Measurements from ENCODE around the gene SH3TC1.

SH3TC1 gene

GRCh38 chr4:8212622-8213021, 13.5 kb downstream of the SH3TC1 start:
- H3K4me1 ChIP-seq (ENCODE audit: control insufficient read depth in 5 of 5, insufficient read depth in 5 of 5, low read length in 5 of 5): peaks cover 6 to 26% (median 14%) of the 10 kb centered on the region in 5 donors
- no peak overlapping the region for H3K4me3 ChIP-seq (ENCODE audit: low read depth in 1 of 5, low read length in 5 of 5)
- no peak overlapping the region for H3K27ac ChIP-seq (ENCODE audit: low read depth, low read length)
- no peaks in the 10 kb centered on the region for H3K27me3 ChIP-seq (ENCODE audit: control insufficient read depth in 5 of 5, insufficient read depth in 4 of 5, low read length in 5 of 5)
- H3K36me3 ChIP-seq (ENCODE audit: control insufficient read depth in 5 of 5, insufficient read depth in 5 of 5, low read length in 5 of 5): peaks cover 0 to 71% (median 35%) of the 10 kb centered on the region in 5 donors
- no peaks in the 10 kb centered on the region for H3K9me3 ChIP-seq (ENCODE audit: control insufficient read depth in 5 of 5, low read length in 5 of 5)
- H3K9ac ChIP-seq (ENCODE audit: low read length in 5 of 5): no peak overlapping the region

GRCh38 chr4:8213121-8213520, 14.0 kb downstream of the SH3TC1 start:
- H3K27me3 ChIP-seq (ENCODE audit: control insufficient read depth in 5 of 5, insufficient read depth in 4 of 5, low read length in 5 of 5): no peaks in the 10 kb centered on the region
- no peak overlapping the region for H3K9ac ChIP-seq (ENCODE audit: low read length in 5 of 5)
- peaks cover 6 to 24% (median 14%) of the 10 kb centered on the region in 5 donors for H3K4me1 ChIP-seq (ENCODE audit: control insufficient read depth in 5 of 5, insufficient read depth in 5 of 5, low read length in 5 of 5)
- H3K36me3 ChIP-seq (ENCODE audit: control insufficient read depth in 5 of 5, insufficient read depth in 5 of 5, low read length in 5 of 5): peaks cover 0 to 71% (median 35%) of the 10 kb centered on the region in 5 donors
- H3K27ac ChIP-seq (ENCODE audit: low read depth, low read length): no peak overlapping the region
- no peaks in the 10 kb centered on the region for H3K9me3 ChIP-seq (ENCODE audit: control insufficient read depth in 5 of 5, low read length in 5 of 5)
- no peak overlapping the region for H3K4me3 ChIP-seq (ENCODE audit: low read depth in 1 of 5, low read length in 5 of 5)

DNA sequence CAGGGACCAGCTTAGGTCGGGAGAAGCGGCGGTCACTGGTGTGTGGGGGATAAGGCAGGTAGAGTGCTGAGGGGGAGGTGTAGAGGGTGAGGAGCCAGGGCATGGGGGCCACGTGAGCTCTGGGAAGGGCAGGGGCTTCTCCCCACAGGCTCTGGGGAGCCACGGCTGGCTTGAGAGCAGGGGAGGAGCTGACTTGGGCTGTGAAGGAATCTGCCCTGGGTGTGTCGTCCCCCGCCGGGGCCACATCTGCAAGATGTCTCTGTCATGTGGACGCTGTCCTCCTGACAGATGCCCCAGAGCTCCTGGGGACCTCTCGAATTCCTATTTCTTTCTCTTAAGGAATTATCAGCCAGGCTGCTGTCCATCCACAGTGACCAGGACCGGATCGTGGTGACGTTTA, 15.0 kb downstream of the SH3TC1 start:
- H3K4me3 ChIP-seq (ENCODE audit: low read depth in 1 of 5, low read length in 5 of 5): no peak overlapping the region
- H3K36me3 ChIP-seq (ENCODE audit: control insufficient read depth in 5 of 5, insufficient read depth in 5 of 5, low read length in 5 of 5): peaks cover 0 to 73% (median 37%) of the 10 kb centered on the region in 5 donors
- H3K27ac ChIP-seq (ENCODE audit: low read depth, low read length): no peak overlapping the region
- no peaks in the 10 kb centered on the region for H3K9me3 ChIP-seq (ENCODE audit: control insufficient read depth in 5 of 5, low read length in 5 of 5)
- no peak overlapping the region for H3K9ac ChIP-seq (ENCODE audit: low read length in 5 of 5)
- H3K4me1 ChIP-seq (ENCODE audit: control insufficient read depth in 5 of 5, insufficient read depth in 5 of 5, low read length in 5 of 5): peaks cover 6 to 24% (median 14%) of the 10 kb centered on the region in 5 donors
- H3K27me3 ChIP-seq (ENCODE audit: control insufficient read depth in 5 of 5, insufficient read depth in 4 of 5, low read length in 5 of 5): no peaks in the 10 kb centered on the region

DNA sequence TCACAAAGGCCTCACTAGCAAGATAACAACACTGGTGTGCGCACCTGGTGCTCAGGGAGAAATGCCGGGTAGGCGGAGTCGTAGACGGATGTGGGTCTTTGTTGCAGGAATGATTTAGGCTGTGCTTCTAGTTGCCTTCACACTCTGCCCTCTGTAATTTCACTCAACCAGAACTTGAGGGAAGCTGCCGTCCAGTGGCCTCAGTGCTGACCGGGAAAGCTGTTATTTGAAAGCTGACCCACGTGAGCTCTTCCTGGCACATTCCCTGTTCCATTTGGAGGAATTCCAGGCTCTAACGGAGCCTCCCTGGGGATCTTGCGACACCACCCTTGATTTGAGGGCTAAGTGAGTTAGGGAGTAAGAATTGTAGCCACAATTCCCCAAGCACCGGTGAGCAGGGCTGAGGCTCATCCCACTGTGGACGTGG, 15.9 kb downstream of the SH3TC1 start:
- Histone ChIP-seq H3K9ac (ENCODE audit: low read length in 5 of 5) (no peak overlapping the region), H3K27ac (ENCODE audit: low read depth, low read length) (no peak overlapping the region), H3K9me3 (ENCODE audit: control insufficient read depth in 5 of 5, low read length in 5 of 5) (no peaks in the 10 kb centered on the region), H3K36me3 (ENCODE audit: control insufficient read depth in 5 of 5, insufficient read depth in 5 of 5, low read length in 5 of 5) (peaks cover 0 to 73% (median 37%) of the 10 kb centered on the region in 5 donors), H3K27me3 (ENCODE audit: control insufficient read depth in 5 of 5, insufficient read depth in 4 of 5, low read length in 5 of 5) (no peaks in the 10 kb centered on the region), H3K4me3 (ENCODE audit: low read depth in 1 of 5, low read length in 5 of 5) (no peak overlapping the region), H3K4me1 (ENCODE audit: control insufficient read depth in 5 of 5, insufficient read depth in 5 of 5, low read length in 5 of 5) (peaks cover 6 to 21% (median 15%) of the 10 kb centered on the region in 5 donors)

GRCh38 chr4:8215641-8216442, 16.8 kb downstream of the SH3TC1 start:
- peaks cover 9 to 26% (median 19%) of the 10 kb centered on the region in 5 donors for H3K4me1 ChIP-seq (ENCODE audit: control insufficient read depth in 5 of 5, insufficient read depth in 5 of 5, low read length in 5 of 5)
- no peak overlapping the region for H3K4me3 ChIP-seq (ENCODE audit: low read depth in 1 of 5, low read length in 5 of 5)
- H3K9ac ChIP-seq (ENCODE audit: low read length in 5 of 5): no peak overlapping the region
- H3K9me3 ChIP-seq (ENCODE audit: control insufficient read depth in 5 of 5, low read length in 5 of 5): no peaks in the 10 kb centered on the region
- no peak overlapping the region for H3K27ac ChIP-seq (ENCODE audit: low read depth, low read length)
- H3K27me3 ChIP-seq (ENCODE audit: control insufficient read depth in 5 of 5, insufficient read depth in 4 of 5, low read length in 5 of 5): no peaks in the 10 kb centered on the region
- H3K36me3 ChIP-seq (ENCODE audit: control insufficient read depth in 5 of 5, insufficient read depth in 5 of 5, low read length in 5 of 5): peaks cover 0 to 79% (median 44%) of the 10 kb centered on the region in 5 donors

GRCh38 chr4:8216443-8217245, 17.6 kb downstream of the SH3TC1 start:
- no peak overlapping the region for H3K27ac ChIP-seq (ENCODE audit: low read depth, low read length)
- H3K4me1 ChIP-seq (ENCODE audit: control insufficient read depth in 5 of 5, insufficient read depth in 5 of 5, low read length in 5 of 5): peaks cover 11 to 31% (median 24%) of the 10 kb centered on the region in 5 donors
- H3K9me3 ChIP-seq (ENCODE audit: control insufficient read depth in 5 of 5, low read length in 5 of 5): no peaks in the 10 kb centered on the region
- H3K36me3 ChIP-seq (ENCODE audit: control insufficient read depth in 5 of 5, insufficient read depth in 5 of 5, low read length in 5 of 5): peaks cover 0 to 79% (median 44%) of the 10 kb centered on the region in 5 donors
- no peak overlapping the region for H3K4me3 ChIP-seq (ENCODE audit: low read depth in 1 of 5, low read length in 5 of 5)
- H3K27me3 ChIP-seq (ENCODE audit: control insufficient read depth in 5 of 5, insufficient read depth in 4 of 5, low read length in 5 of 5): no peaks in the 10 kb centered on the region
- no peak overlapping the region for H3K9ac ChIP-seq (ENCODE audit: low read length in 5 of 5)

DNA sequence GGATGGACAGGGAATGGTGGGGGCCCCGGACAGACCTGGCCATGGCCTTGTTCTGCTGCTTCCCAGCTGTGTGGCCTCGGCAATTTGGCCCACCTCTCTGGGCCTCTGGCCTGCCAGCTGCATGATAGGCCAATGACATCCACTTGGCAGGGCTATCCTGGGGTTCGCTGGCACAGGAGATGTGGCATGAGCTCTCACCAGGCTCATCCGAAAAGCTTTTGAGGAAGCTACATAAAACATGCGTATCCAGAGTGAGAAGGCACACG, 18.1 kb downstream of the SH3TC1 start:
- Histone ChIP-seq H3K27me3 (ENCODE audit: control insufficient read depth in 5 of 5, insufficient read depth in 4 of 5, low read length in 5 of 5) (no peaks in the 10 kb centered on the region), H3K9ac (ENCODE audit: low read length in 5 of 5) (no peak overlapping the region), H3K9me3 (ENCODE audit: control insufficient read depth in 5 of 5, low read length in 5 of 5) (no peaks in the 10 kb centered on the region), H3K4me3 (ENCODE audit: low read depth in 1 of 5, low read length in 5 of 5) (no peak overlapping the region), H3K27ac (ENCODE audit: low read depth, low read length) (no peak overlapping the region), H3K36me3 (ENCODE audit: control insufficient read depth in 5 of 5, insufficient read depth in 5 of 5, low read length in 5 of 5) (peaks cover 0 to 77% (median 44%) of the 10 kb centered on the region in 5 donors), H3K4me1 (ENCODE audit: control insufficient read depth in 5 of 5, insufficient read depth in 5 of 5, low read length in 5 of 5) (peaks cover 11 to 36% (median 28%) of the 10 kb centered on the region in 5 donors)

- Histone ChIP-seq H3K27ac (ENCODE audit: low read depth, low read length) (no peak overlapping the region), H3K4me1 (ENCODE audit: control insufficient read depth in 5 of 5, insufficient read depth in 5 of 5, low read length in 5 of 5) (peaks cover 11 to 36% (median 28%) of the 10 kb centered on the region in 5 donors), H3K27me3 (ENCODE audit: control insufficient read depth in 5 of 5, insufficient read depth in 4 of 5, low read length in 5 of 5) (no peaks in the 10 kb centered on the region), H3K36me3 (ENCODE audit: control insufficient read depth in 5 of 5, insufficient read depth in 5 of 5, low read length in 5 of 5) (peaks cover 0 to 73% (median 45%) of the 10 kb centered on the region in 5 donors), H3K9ac (ENCODE audit: low read length in 5 of 5) (no peak overlapping the region), H3K4me3 (ENCODE audit: low read depth in 1 of 5, low read length in 5 of 5) (no peak overlapping the region), H3K9me3 (ENCODE audit: control insufficient read depth in 5 of 5, low read length in 5 of 5) (no peaks in the 10 kb centered on the region)
Observed at GRCh38 chr4:8217871-8218270, 18.8 kb downstream of the SH3TC1 start.

DNA sequence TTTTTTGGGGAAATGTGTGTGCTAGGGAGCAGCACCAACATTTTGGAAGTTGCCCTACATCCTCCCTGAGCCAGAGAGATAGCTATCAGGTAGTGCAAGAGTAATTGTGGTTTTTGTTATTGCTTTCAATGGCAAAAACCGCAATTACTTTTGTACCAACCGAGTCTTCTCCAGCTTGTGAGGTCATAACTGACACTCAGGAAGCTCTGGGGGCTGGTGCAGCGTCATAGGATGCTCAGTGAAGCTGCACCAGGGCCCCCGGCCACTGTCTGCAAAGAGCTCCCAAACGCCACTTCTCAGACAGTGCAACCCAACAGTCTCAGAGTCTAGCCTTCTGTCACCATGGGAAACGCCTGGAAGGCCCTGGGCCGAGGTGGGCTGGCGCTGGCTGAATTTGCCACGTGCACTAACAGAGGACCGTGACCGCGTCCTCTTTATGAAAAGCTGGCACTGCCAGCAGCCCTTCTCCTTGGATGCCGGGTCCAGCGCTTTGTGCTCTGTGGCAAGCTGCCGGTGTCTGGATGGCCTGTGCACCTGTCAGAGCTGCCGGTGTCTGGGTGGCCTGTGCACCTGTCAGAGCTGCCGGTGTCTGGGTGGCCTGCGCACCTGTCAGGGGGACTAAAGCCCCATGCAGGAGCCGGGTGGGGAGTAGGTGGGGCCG, 19.4 kb downstream of the SH3TC1 start:
- Histone ChIP-seq H3K27ac (ENCODE audit: low read depth, low read length) (no peak overlapping the region), H3K27me3 (ENCODE audit: control insufficient read depth in 5 of 5, insufficient read depth in 4 of 5, low read length in 5 of 5) (no peaks in the 10 kb centered on the region)

More for the DNA sequence above, 19.4 kb downstream of the SH3TC1 start:
- Histone ChIP-seq H3K4me3 (ENCODE audit: low read depth in 1 of 5, low read length in 5 of 5) (no peak overlapping the region), H3K9me3 (ENCODE audit: control insufficient read depth in 5 of 5, low read length in 5 of 5) (no peaks in the 10 kb centered on the region), H3K4me1 (ENCODE audit: control insufficient read depth in 5 of 5, insufficient read depth in 5 of 5, low read length in 5 of 5) (peaks cover 11 to 36% (median 28%) of the 10 kb centered on the region in 5 donors), H3K9ac (ENCODE audit: low read length in 5 of 5) (no peak overlapping the region), H3K36me3 (ENCODE audit: control insufficient read depth in 5 of 5, insufficient read depth in 5 of 5, low read length in 5 of 5) (peaks cover 0 to 73% (median 48%) of the 10 kb centered on the region in 5 donors)

Measured in subcutaneous abdominal adipose tissue (tissue), 5 donors.